KMS-11 (cell line): ENCODE results near the gene WASF2.

Experiments
- H2AFZ ChIP-seq: fragments of 200-600 bp; sonication (generic); 2 replicates; pipeline ENCODE4 v1.6.1; 2016; ENCODE audit warnings: antibody characterized with exemption, mixed run types, low read depth
- H3K27ac ChIP-seq: fragments of 200-600 bp; sonication (generic); 2 replicates; pipeline ENCODE4 v1.6.1; 2016; ENCODE audit warnings: mild to moderate bottlenecking, mixed run types
- H3K27me3 ChIP-seq: fragments of 200-600 bp; sonication (generic); 2 replicates; pipeline ENCODE4 v1.6.1; 2017; ENCODE audit warnings: mild to moderate bottlenecking, low read depth, mixed run types, moderate library complexity; ENCODE audit not compliant: insufficient read depth
- H3K36me3 ChIP-seq: fragments of 200-600 bp; sonication (generic); 2 replicates; pipeline ENCODE4 v1.6.1; 2017; ENCODE audit warnings: mild to moderate bottlenecking, mixed run types; ENCODE audit not compliant: insufficient read depth
- H3K4me1 ChIP-seq: fragments of 200-600 bp; sonication (generic); 2 replicates; pipeline ENCODE4 v1.6.1; 2016; ENCODE audit warnings: mild to moderate bottlenecking, low read depth, mixed run types; ENCODE audit not compliant: poor library complexity, severe bottlenecking
- H3K4me2 ChIP-seq: fragments of 200-600 bp; sonication (generic); 2 replicates; pipeline ENCODE4 v1.7.0; 2016; ENCODE audit warnings: mild to moderate bottlenecking, mixed run types
- H3K4me3 ChIP-seq: fragments of 200-600 bp; sonication (generic); IDR thresholded peaks from 2 replicates; pipeline ENCODE4 v1.6.1; 2017; ENCODE audit warnings: low read depth, low read length, mixed read lengths; ENCODE audit not compliant: insufficient read depth
- H3K79me2 ChIP-seq: fragments of 200-600 bp; sonication (generic); 2 replicates; pipeline ENCODE4 v1.6.1; 2016; ENCODE audit warnings: low read depth, mixed run types; ENCODE audit not compliant: insufficient read depth
- H3K9ac ChIP-seq: fragments of 200-600 bp; sonication (generic); 2 replicates; pipeline ENCODE4 v1.6.1; 2016; ENCODE audit warnings: mild to moderate bottlenecking, mixed run types
- H4K20me1 ChIP-seq: fragments of 200-600 bp; sonication (generic); 2 replicates; pipeline ENCODE4 v1.6.1; 2016; ENCODE audit warnings: mild to moderate bottlenecking, mixed run types; ENCODE audit not compliant: insufficient read depth
- CTCF ChIP-seq: fragments of 200-600 bp; sonication (generic); conservative IDR thresholded peaks from 2 replicates; pipeline ENCODE4 v1.6.1; 2017; ENCODE audit warnings: low read depth, mild to moderate bottlenecking, antibody characterized with exemption, low read length, moderate library complexity, mixed read lengths

Gene WASF2

GRCh38 chr1:27372808-27373690, 116.9 kb downstream of the WASF2 start:
- Histone ChIP-seq H3K4me3 (no peak overlapping the region), H3K4me2 (no peak overlapping the region), H2AFZ (no peak overlapping the region)

GRCh38 chr1:27372022-27372807, 117.8 kb downstream of the WASF2 start:
- H3K4me1 ChIP-seq, result peaks cover 5% of the 10 kb centered on the region
- no peak overlapping the region for H3K9ac ChIP-seq
- H3K27ac ChIP-seq, result no peak overlapping the region
- no peaks in the 10 kb centered on the region for H4K20me1 ChIP-seq
- no peaks in the 10 kb centered on the region for H3K36me3 ChIP-seq
- H3K27me3 ChIP-seq, result no peaks in the 10 kb centered on the region
- no peak overlapping the region for H3K4me2 ChIP-seq
- no peak for TF ChIP-seq CTCF
- no peak overlapping the region for H2AFZ ChIP-seq
- no peak overlapping the region for H3K4me3 ChIP-seq
- H3K79me2 ChIP-seq, result no peaks in the 10 kb centered on the region

More at GRCh38 chr1:27372808-27373690, 116.9 kb downstream of the WASF2 start:
- Histone ChIP-seq H3K27me3 (no peaks in the 10 kb centered on the region), H3K79me2 (no peaks in the 10 kb centered on the region), H3K9ac (no peak overlapping the region), H3K36me3 (no peaks in the 10 kb centered on the region), H3K4me1 (no peaks in the 10 kb centered on the region), H4K20me1 (no peaks in the 10 kb centered on the region), H3K27ac (no peak overlapping the region)
- no peak; the same call in 1 of the 2 replicates for TF ChIP-seq CTCF

GRCh38 chr1:27368869-27369582, 120.9 kb downstream of the WASF2 start:
- Histone ChIP-seq H3K27ac (no peak overlapping the region), H2AFZ (no peak overlapping the region), H3K4me2 (no peak overlapping the region), H3K36me3 (no peaks in the 10 kb centered on the region), H3K79me2 (no peaks in the 10 kb centered on the region), H3K4me3 (no peak overlapping the region), H4K20me1 (no peaks in the 10 kb centered on the region), H3K4me1 (peaks cover 17% of the 10 kb centered on the region), H3K27me3 (no peaks in the 10 kb centered on the region), H3K9ac (no peak overlapping the region)
- no peak for TF ChIP-seq CTCF

- Histone ChIP-seq H3K27me3 (no peaks in the 10 kb centered on the region), H3K4me3 (peak overlapping the region; percentile 35), H3K27ac (no peak overlapping the region), H3K4me1 (peaks cover 17% of the 10 kb centered on the region), H2AFZ (peak overlapping the region; percentile 100), H3K36me3 (no peaks in the 10 kb centered on the region), H3K9ac (peak overlapping the region; percentile 61; the same call in 1 of the 2 replicates), H3K4me2 (peak overlapping the region; percentile 97), H4K20me1 (no peaks in the 10 kb centered on the region), H3K79me2 (no peaks in the 10 kb centered on the region)
- no peak for TF ChIP-seq CTCF
Measured at GRCh38 chr1:27367160-27367650, 122.8 kb downstream of the WASF2 start.
